Chondrocyte (in vitro differentiated cells): ENCODE measurements around the gene OFD1. TPM values are rescaled to one million over a fixed set of nuclear protein-coding genes. Genes with fewer than 3 reads are reported as not detected.
"Not testable (repeated sequence)": the region's sequence is repeated elsewhere in the genome, so short reads cannot be mapped to it uniquely, and the experiment has no call there.

ENCODE experiments used
- DNase-seq: peaks from one replicate; pipeline ENCODE4 v3.0.0; 2021; ENCODE audit warnings: mixed read lengths, low spot score
- H3K27ac Mint-ChIP-seq: one replicate; pipeline ENCODE4 v1.8.0; 2021; ENCODE audit warnings: mild to moderate bottlenecking, moderate library complexity, mixed read lengths; ENCODE audit not compliant: unreplicated experiment
- H3K27me3 Mint-ChIP-seq: 2 replicates; pipeline ENCODE4 v1.8.0; 2021; ENCODE audit warnings: low read depth, mixed read lengths
- H3K36me3 Mint-ChIP-seq: 2 replicates; pipeline ENCODE4 v1.8.0; 2021; ENCODE audit warnings: low read depth, mixed read lengths
- H3K4me1 Mint-ChIP-seq: 2 replicates; pipeline ENCODE4 v1.8.0; 2021; ENCODE audit warnings: low read depth, mild to moderate bottlenecking, mixed read lengths
- H3K4me3 Mint-ChIP-seq: one replicate; pipeline ENCODE4 v1.8.0; 2021; ENCODE audit warnings: mild to moderate bottlenecking, moderate library complexity, mixed read lengths; ENCODE audit not compliant: unreplicated experiment
- H3K9me3 Mint-ChIP-seq: 2 replicates; pipeline ENCODE4 v1.8.0; 2021; ENCODE audit warnings: low read depth, mixed read lengths
- CTCF ChIP-seq: fragments of 200-600 bp; sonication (generic); IDR thresholded peaks from 2 replicates; pipeline ENCODE4 v1.5.0; 2021; ENCODE audit warnings: antibody characterized with exemption, mild to moderate bottlenecking, moderate library complexity
- total RNA-seq: library from RNA; stranded (reverse); gene quantifications from 3 replicates; pipeline ENCODE4 v1.2.1, GENCODE V29; 2021

Gene OFD1
- total RNA-seq, 1 donor from 2014 or later: 17.8 TPM

DNA sequence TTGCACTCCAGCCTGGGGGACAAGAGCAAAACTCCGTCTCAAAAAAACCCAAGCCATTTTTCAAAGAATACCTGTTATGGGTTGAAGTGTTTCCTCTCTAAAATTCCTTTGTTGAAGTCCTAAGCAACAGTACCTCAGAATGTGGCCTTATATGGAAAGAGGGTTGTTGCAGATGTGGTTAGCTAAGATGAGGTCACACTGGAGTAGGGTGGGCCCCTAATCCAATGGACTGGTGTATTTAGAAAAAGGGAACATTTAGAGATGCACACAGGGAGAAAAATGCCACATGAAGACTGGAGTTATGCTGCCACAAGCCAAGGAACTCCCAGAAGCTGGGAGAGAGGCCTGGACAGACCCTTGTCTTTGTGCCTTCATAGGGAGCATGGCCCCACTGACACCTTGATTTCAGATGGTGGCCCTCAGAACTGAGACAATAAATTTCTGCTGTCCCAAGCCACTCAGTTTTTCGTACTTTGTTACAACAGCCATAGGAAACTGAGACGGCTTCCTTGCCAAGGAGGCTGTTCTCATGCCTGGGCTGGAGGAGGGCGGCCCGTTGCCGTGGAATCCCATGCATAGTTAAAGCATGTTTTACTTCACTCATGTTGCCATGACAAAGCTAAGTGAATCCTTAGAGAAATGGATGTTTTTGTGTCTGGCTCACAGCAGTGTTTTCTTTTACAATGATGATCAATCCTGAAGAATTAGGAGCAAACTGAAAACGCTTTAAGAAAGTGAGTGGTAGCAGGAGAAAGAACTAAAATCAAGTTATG is 16.7 kb upstream of the OFD1 start:
- Mint-ChIP-seq H3K4me3 (no peak overlapping the region), H3K27ac (peak overlapping the region; percentile 78), H3K4me1 (peaks cover 31% of the 10 kb centered on the region), H3K27me3 (no peaks in the 10 kb centered on the region), H3K36me3 (peaks cover 3% of the 10 kb centered on the region), H3K9me3 (no peaks in the 10 kb centered on the region)
- no peak for TF ChIP-seq CTCF
- no peak for DNase-seq

- TF ChIP-seq CTCF: no peak
- Mint-ChIP-seq H3K27me3 (no peaks in the 10 kb centered on the region), H3K9me3 (peaks cover 8% of the 10 kb centered on the region), H3K4me3 (no peak overlapping the region), H3K36me3 (peaks cover 4% of the 10 kb centered on the region), H3K27ac (peak overlapping the region; percentile 34), H3K4me1 (peaks cover 31% of the 10 kb centered on the region)
- DNase-seq: no peak
These were observed 15.2 kb upstream of the OFD1 start for GRCh38 chrX:13719192-13719856.

- Mint-ChIP-seq H3K9me3 (peaks cover 14% of the 10 kb centered on the region), H3K27ac (peak overlapping the region; percentile 69), H3K36me3 (peaks cover 7% of the 10 kb centered on the region), H3K4me3 (no peak overlapping the region), H3K27me3 (no peaks in the 10 kb centered on the region), H3K4me1 (peaks cover 31% of the 10 kb centered on the region)
- TF ChIP-seq CTCF: no peak
- DNase-seq: no peak
These were observed 13.2 kb upstream of the OFD1 start for GRCh38 chrX:13721371-13721770.

DNA sequence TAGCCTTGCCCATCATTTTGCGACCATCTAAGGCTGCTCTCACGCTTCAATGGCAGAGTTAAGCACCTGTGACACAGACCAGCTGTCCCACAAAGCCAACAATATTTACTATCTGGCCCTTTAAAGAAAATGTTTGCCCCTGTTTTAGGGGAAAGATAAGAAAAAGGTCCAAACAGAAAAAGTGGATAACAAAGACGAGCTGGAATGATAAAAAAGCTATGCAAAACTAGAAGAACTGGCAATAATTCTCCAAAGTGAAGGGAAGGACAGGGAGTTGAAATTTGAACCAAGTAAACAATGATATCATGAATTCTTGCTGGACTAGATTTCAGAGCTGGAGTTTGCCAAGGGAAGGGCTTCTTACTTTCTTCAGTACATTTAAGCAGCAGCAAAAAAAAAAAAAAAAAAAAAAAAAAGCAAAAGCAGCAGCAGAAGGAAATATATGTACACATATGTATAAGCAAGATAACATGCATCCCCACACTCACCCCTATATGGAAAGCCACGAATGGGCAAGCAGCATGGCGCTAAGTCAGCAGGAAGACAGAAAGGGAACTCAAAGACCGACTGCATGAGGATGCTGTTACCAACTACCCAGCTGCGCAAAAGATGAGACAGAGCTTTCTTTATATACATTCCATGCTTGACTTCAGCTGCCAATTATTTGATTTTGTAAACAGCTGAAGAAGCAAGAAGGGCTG is 12.6 kb upstream of the OFD1 start:
- TF ChIP-seq CTCF: no peak
- no peak for DNase-seq
- Mint-ChIP-seq H3K36me3 (peaks cover 9% of the 10 kb centered on the region), H3K4me1 (peaks cover 31% of the 10 kb centered on the region), H3K9me3 (peaks cover 18% of the 10 kb centered on the region), H3K4me3 (no peak overlapping the region), H3K27ac (peak overlapping the region; percentile 69), H3K27me3 (no peaks in the 10 kb centered on the region)

DNA sequence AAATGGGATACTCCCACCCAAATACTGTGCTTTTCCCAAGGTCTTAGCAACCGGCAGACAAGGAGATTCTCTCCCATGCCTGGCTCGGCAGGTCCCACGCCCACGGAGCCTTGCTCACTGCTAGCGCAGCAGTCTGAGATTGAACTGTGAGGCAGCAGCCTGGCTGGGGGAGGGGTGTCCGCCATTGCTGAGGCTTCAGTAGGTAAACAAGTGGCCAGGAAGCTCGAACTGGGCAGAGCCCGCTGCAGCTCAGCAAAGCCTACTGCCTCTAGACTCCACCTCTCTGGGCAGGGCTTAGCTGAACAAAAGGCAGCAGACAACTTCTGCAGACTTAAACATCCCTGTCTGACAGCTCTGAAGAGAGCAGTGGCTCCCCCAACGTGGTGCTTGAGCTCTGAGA is 9.7 kb upstream of the OFD1 start:
- not testable (repeated sequence) for H3K4me3 Mint-ChIP-seq, H3K27me3 Mint-ChIP-seq, DNase-seq, H3K27ac Mint-ChIP-seq
- H3K9me3 Mint-ChIP-seq: peaks cover 28% of the 10 kb centered on the region
- H3K4me1 Mint-ChIP-seq: peaks cover 13% of the 10 kb centered on the region
- peaks cover 11% of the 10 kb centered on the region for H3K36me3 Mint-ChIP-seq

- peaks cover 10% of the 10 kb centered on the region for H3K36me3 Mint-ChIP-seq
- H3K27ac Mint-ChIP-seq: not testable (repeated sequence)
These were observed 8.0 kb upstream of the OFD1 start for GRCh38 chrX:13726583-13726982.

DNA sequence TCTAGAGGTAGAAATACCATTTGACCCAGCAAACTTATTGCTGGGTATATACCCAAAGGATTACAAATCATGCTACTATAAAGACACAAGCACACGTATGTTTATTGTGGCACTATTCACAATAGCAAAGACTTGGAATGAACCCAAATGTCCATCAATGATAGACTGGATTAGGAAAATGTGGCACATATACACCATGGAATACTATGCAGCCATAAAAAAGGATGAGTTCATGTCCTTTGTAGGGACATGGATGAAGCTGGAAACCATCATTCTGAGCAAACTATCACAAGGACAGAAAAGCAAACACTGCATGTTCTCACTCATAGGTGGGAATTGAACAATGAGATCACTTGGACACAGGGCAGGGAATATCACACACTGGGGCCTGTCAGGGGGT is 4.0 kb upstream of the OFD1 start:
- H3K4me3 Mint-ChIP-seq, H3K27me3 Mint-ChIP-seq, H3K36me3 Mint-ChIP-seq, DNase-seq, H3K27ac Mint-ChIP-seq: not testable (repeated sequence)
- Mint-ChIP-seq H3K9me3 (peaks cover 28% of the 10 kb centered on the region), H3K4me1 (peaks cover 18% of the 10 kb centered on the region)

More at GRCh38 chrX:13726583-13726982, 8.0 kb upstream of the OFD1 start:
- H3K4me1 Mint-ChIP-seq, DNase-seq, H3K4me3 Mint-ChIP-seq, H3K27me3 Mint-ChIP-seq: not testable (repeated sequence)
- peaks cover 29% of the 10 kb centered on the region for H3K9me3 Mint-ChIP-seq
